Lower lobe of right lung (tissue), 2 donors: Measurements from ENCODE around the gene B4GALNT3. TPM values are rescaled to one million over a fixed set of nuclear protein-coding genes. Genes with fewer than 3 reads are reported as not detected.

ENCODE experiments used
- ATAC-seq, 2 donors: fragments of 200-7000 bp; cut with Tn5 transposase; one replicate each; pipeline ENCODE4 v1.9.1; 2020 to 2022; ENCODE audit warnings: mild to moderate bottlenecking in 2 of 2, moderate library complexity in 2 of 2
- DNase-seq: peaks from one replicate; pipeline ENCODE4 v3.0.0-alpha.2; 2020
- H3K27ac ChIP-seq: fragments of 200-600 bp; one replicate; pipeline ENCODE4 v1.8.0; 2022
- H3K27me3 ChIP-seq: fragments of 200-600 bp; one replicate; pipeline ENCODE4 v1.8.0; 2022; ENCODE audit warnings: low read depth
- H3K36me3 ChIP-seq: fragments of 200-600 bp; one replicate; pipeline ENCODE4 v1.8.0; 2022; ENCODE audit warnings: mild to moderate bottlenecking
- H3K4me1 ChIP-seq: fragments of 200-600 bp; one replicate; pipeline ENCODE4 v1.8.0; 2022
- H3K4me3 ChIP-seq: fragments of 200-600 bp; one replicate; pipeline ENCODE4 v1.8.0; 2022; ENCODE audit warnings: mild to moderate bottlenecking
- H3K9me3 ChIP-seq: fragments of 200-600 bp; one replicate; pipeline ENCODE4 v1.8.0; 2022
- CTCF ChIP-seq: fragments of 200-600 bp; IDR thresholded peaks from one replicate; pipeline ENCODE4 v1.8.0; 2022; ENCODE audit warnings: antibody characterized with exemption, mild to moderate bottlenecking
- intact Hi-C: fragments of 100-400 bp; cut with DNase I; formaldehyde crosslinking; loops from one replicate; pipeline ENCODE4 v1.11.0; 2022
- total RNA-seq: library from RNA; stranded (reverse); fragmentation: NEBNext Ultra II Directional; extraction: Animal tissue kit (Norgen Biotek cat#: 25700); gene quantifications from one replicate; pipeline ENCODE4 v1.2.1, GENCODE V29; 2021
- donor health status: DM: no; HTN: yes; CAD: no; lungs with severe emphysema.

The B4GALNT3 gene
- total RNA-seq, 1 donor from 2014 or later: 20.6 TPM

GRCh38 chr12:588024-588322 lies 128.2 kb downstream of the B4GALNT3 start:
- no peak for DNase-seq
- no peaks in the 10 kb centered on the region for H3K9me3 ChIP-seq
- no peak overlapping the region for H3K4me3 ChIP-seq
- intact Hi-C loops: no loop called here
- no peaks in the 10 kb centered on the region for H3K36me3 ChIP-seq
- no peak overlapping the region for H3K27ac ChIP-seq
- H3K27me3 ChIP-seq: no peaks in the 10 kb centered on the region
- TF ChIP-seq CTCF: no peak
- ATAC-seq: no peak
- no peaks in the 10 kb centered on the region for H3K4me1 ChIP-seq

DNA sequence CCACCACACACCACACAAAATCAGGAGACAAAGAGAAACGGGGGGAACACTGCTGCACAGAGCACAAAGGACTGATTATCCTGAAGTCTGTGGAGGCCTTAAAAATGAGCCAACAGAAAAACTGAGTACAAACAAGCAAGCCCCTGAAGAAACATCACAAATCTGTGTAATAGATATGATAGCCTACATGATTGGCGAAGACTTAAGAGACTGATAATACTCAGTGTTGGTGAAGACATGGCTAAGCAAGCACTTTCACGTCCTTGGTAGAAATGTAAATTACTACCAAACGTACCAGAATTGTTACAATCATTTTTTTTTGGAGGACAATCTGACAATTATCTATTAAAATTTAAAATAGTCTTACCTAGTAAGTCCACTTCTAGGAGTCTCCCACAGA lies 128.9 kb downstream of the B4GALNT3 start:
- intact Hi-C loops: no loop called here

GRCh38 chr12:590206-590750 lies 130.5 kb downstream of the B4GALNT3 start:
- Histone ChIP-seq H3K36me3 (no peaks in the 10 kb centered on the region), H3K4me1 (no peaks in the 10 kb centered on the region), H3K4me3 (no peak overlapping the region), H3K9me3 (no peaks in the 10 kb centered on the region), H3K27me3 (no peaks in the 10 kb centered on the region), H3K27ac (no peak overlapping the region)
- no peak for TF ChIP-seq CTCF
- ATAC-seq: no peak
- intact Hi-C loops: no loop called here
- no peak for DNase-seq

More for the DNA sequence above, 128.9 kb downstream of the B4GALNT3 start:
- Histone ChIP-seq H3K27ac (no peak overlapping the region), H3K36me3 (no peaks in the 10 kb centered on the region), H3K27me3 (no peaks in the 10 kb centered on the region), H3K4me3 (no peak overlapping the region), H3K4me1 (no peaks in the 10 kb centered on the region), H3K9me3 (no peaks in the 10 kb centered on the region)
- no peak for TF ChIP-seq CTCF
- ATAC-seq (no peak), DNase-seq (no peak)

- Histone ChIP-seq H3K4me1 (no peaks in the 10 kb centered on the region), H3K9me3 (no peaks in the 10 kb centered on the region), H3K27ac (no peak overlapping the region), H3K4me3 (no peak overlapping the region), H3K36me3 (no peaks in the 10 kb centered on the region), H3K27me3 (no peaks in the 10 kb centered on the region)
- ATAC-seq (peak; percentile 19 to 21), DNase-seq (no peak)
- intact Hi-C loops: no loop called here
- TF ChIP-seq CTCF: no peak
Measured at GRCh38 chr12:591167-592023, 131.7 kb downstream of the B4GALNT3 start.

- intact Hi-C loops: no loop called here
- DNase-seq (no peak), ATAC-seq (no peak)
- Histone ChIP-seq H3K9me3 (no peaks in the 10 kb centered on the region), H3K27ac (no peak overlapping the region), H3K4me1 (no peaks in the 10 kb centered on the region), H3K4me3 (no peak overlapping the region), H3K36me3 (no peaks in the 10 kb centered on the region), H3K27me3 (no peaks in the 10 kb centered on the region)
- no peak for TF ChIP-seq CTCF
Measured at GRCh38 chr12:592024-592505, 132.3 kb downstream of the B4GALNT3 start.
